ENCODE results near the gene TMEM9.

Gene TMEM9

DNA sequence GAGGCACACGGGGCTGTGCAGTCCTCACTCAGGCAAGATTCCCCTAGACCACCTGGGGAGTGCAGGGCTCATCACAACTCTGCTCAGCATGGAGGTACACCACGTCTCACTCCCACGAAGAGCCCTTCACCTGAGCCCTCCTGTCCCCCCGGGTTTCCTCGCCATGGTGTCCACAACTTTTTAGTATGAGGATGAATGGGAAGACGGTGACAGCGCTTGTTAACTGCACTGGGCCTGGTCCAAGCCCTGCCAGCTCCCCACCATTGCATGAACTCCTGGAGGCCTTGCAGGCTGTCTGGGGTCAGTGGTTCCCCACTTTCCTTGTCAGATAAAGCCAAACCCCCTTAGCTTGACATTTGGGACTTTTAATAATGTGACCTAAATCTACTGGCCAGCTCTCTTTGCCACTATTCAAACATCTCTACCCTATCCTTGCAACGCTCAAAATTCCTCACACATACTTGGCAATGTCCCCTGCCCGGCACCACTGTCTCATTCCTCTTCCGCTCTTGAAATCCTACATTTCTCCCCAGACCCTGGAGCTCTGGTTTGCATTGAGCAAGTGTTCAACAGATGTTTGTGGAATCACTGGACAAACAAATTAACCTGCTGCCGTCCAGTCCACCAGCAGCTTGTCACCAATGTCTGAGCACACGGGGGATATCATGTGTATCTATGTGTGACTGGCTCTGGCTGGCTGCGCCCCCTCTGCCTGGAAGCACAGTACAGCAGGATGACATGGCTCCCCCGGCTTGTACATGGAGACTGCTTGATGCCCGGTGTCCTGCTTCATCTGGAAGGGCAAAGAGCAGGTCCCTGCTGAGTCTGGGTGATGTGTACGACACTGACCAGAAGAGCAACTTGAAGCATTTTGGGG, 11.2 kb downstream of the TMEM9 start:
- no peak overlapping the region for H3K4me3 ChIP-seq (ENCODE audit: low read depth, low read length)
- in situ Hi-C loops (cut with HindIII; ENCODE audit: low sequenced_read_pairs), result no loop called here
- TF ChIP-seq, protein P1, sequence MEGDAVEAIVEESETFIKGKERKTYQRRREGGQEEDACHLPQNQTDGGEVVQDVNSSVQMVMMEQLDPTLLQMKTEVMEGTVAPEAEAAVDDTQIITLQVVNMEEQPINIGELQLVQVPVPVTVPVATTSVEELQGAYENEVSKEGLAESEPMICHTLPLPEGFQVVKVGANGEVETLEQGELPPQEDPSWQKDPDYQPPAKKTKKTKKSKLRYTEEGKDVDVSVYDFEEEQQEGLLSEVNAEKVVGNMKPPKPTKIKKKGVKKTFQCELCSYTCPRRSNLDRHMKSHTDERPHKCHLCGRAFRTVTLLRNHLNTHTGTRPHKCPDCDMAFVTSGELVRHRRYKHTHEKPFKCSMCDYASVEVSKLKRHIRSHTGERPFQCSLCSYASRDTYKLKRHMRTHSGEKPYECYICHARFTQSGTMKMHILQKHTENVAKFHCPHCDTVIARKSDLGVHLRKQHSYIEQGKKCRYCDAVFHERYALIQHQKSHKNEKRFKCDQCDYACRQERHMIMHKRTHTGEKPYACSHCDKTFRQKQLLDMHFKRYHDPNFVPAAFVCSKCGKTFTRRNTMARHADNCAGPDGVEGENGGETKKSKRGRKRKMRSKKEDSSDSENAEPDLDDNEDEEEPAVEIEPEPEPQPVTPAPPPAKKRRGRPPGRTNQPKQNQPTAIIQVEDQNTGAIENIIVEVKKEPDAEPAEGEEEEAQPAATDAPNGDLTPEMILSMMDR (IDR thresholded peaks at IDR 0.05; ENCODE audit: low read depth, low read length, missing control alignments), result no peak
- no peak for DNase-seq (ENCODE audit: low read depth)

DNA sequence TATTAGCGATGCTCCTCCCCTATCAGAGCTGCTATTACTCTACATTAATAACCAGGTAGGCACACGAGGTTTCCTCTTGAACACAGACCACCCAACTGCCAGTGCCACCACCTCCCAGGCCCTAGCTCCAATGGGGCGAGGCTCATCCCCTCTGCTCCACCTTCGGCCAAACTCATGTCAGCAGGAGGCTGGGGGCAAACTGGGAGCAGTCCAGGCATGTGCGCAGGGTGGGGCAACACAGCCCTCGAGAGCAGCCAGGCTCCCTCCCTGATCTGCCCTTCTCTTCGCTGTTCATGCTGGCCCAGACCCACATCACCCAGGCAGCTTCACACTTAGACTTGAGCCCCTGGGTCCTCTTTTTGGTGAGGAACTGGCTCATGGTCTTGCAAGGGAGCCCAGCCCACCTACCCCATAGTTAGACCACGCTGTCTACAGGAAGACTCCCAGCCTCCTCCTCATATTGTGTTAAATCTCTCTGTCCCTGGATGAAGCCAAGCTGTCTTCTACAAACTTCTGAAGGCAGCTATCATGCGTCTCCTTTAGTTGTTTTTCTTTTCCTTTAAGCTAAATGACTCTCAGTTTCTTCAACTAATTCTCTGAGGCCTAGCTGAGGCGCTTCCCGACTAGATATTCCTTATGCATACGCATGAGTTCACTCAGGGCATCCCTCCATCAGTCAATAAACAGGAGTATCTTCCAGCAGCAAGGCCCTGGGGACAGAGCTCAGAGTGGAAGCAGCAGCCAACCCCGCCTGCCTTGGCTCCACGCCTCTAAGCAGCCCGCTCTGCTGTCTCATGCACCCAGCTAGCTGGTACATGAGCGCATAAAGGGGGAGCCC, 12.0 kb downstream of the TMEM9 start:
- DNase-seq (ENCODE audit: low read depth), result no peak
- TF ChIP-seq, protein P1 (IDR thresholded peaks at IDR 0.05; ENCODE audit: low read depth, low read length, missing control alignments), result no peak
- no peak overlapping the region for H3K4me3 ChIP-seq (ENCODE audit: low read depth, low read length)
- in situ Hi-C loops (cut with HindIII; ENCODE audit: low sequenced_read_pairs), result no loop called here

DNA sequence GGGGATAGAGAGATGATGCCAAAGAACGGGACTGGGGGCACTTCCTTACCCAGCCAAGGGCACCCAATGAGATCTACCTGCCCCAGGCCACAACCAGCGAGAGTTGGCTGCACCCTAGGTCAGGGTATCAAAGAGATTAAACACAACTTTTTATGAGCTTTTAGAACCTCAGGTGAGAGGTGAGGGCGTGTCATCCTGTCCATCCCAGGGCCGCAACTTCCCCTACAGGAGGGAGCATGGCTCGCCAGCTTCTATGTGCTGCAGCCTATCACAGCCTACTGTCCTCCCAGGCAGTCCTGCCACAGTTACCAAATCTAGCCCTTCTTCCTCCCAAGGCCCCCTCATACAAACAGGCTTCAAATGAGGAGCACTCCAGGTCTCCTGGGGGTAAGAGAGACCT, 12.9 kb downstream of the TMEM9 start:
- TF ChIP-seq, protein P1 (IDR thresholded peaks at IDR 0.05; ENCODE audit: low read depth, low read length, missing control alignments), result no peak
- no peak overlapping the region for H3K4me3 ChIP-seq (ENCODE audit: low read depth, low read length)
- in situ Hi-C loops (cut with HindIII; ENCODE audit: low sequenced_read_pairs), result no loop called here
- DNase-seq (ENCODE audit: low read depth), result no peak

DNA sequence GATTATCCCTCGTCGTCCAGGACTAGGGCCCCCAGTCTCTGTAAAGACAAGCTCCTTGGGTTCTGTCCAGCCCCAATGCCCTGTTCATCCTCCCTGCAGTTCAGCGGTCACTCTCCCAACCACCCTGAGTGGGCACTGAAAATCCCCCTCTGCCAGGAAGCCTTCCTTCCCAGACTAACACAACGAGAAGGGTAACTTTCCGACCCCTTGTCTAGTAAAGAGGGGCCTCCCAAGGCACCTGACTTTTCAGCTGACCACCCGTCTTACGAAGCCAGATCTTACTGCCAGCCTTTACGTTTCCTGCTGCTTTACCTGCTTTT, 13.4 kb downstream of the TMEM9 start:
- in situ Hi-C loops (cut with HindIII; ENCODE audit: low sequenced_read_pairs), result no loop called here
- no peak for DNase-seq (ENCODE audit: low read depth)
- no peak overlapping the region for H3K4me3 ChIP-seq (ENCODE audit: low read depth, low read length)
- TF ChIP-seq, protein P1 (IDR thresholded peaks at IDR 0.05; ENCODE audit: low read depth, low read length, missing control alignments), result no peak

DNA sequence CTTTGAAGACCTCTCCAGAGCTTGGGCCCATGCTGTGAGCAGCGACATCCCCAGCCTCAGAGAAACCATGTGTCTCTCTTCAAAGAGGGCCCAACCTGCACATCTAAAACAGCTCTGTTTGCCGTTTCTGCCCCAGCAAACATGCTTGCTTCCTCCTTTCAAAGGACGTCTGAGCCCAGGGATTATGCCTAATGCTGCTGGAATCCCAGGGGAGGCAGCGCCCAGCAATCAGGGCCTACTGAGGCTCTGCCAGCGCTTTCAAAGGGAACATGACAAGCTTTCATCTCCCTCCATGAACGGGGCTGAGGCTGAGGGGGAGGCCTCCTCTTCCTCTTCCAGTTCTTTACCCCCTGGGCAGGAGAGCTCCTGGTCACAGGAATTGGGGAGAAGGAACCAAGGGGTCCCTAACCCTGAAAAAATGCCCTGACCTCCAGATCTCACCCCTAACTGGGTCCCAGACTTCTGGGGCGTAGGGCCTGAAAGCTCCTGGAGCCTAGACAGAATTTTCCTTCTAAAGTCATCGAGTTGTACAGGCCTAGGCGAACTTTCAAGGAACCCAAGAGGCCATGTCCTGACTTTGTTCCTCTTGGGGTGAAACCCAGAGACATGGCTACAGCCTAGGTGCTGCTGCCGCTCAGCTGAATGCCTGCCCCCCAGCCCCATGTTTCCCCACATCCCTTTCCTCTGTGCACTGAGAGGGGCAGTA, 13.9 kb downstream of the TMEM9 start:
- in situ Hi-C loops (cut with HindIII; ENCODE audit: low sequenced_read_pairs), result no loop called here
- TF ChIP-seq, protein P1 (IDR thresholded peaks at IDR 0.05; ENCODE audit: low read depth, low read length, missing control alignments), result no peak
- no peak for DNase-seq (ENCODE audit: low read depth)
- H3K4me3 ChIP-seq (ENCODE audit: low read depth, low read length), result no peak overlapping the region

DNA sequence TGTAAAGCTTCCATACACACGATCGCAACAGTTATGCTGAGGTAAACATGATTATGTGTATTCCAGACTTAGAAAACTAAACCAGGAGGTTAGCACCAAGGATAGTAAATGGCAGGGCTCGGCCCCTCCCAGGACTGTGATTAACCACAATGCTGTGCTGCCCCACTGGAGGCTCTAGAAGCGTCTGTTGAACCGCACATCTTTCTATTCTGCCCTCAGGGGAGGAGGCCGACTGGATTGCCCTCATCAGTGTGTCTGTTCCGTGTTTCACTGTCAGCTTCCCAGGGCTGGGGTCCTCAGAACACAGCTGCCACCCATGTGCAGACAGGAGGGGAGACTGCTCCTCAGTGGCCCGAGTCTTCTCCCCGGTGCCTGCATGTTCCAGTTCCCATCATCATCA, 14.5 kb downstream of the TMEM9 start:
- in situ Hi-C loops (cut with HindIII; ENCODE audit: low sequenced_read_pairs), result no loop called here
- H3K4me3 ChIP-seq (ENCODE audit: low read depth, low read length), result no peak overlapping the region
- TF ChIP-seq, protein P1 (IDR thresholded peaks at IDR 0.05; ENCODE audit: low read depth, low read length, missing control alignments), result no peak
- DNase-seq (ENCODE audit: low read depth), result no peak
